ENCODE measurements around the gene LEKR1.

Gene LEKR1

GRCh38 chr3:157079676-157080369 is 253.7 kb downstream of the LEKR1 start:
- no peak for DNase-seq (ENCODE audit: low read depth in 2 of 2)

GRCh38 chr3:157081626-157082210 is 255.6 kb downstream of the LEKR1 start:
- DNase-seq (ENCODE audit: low read depth in 2 of 2): peak; percentile 82 to 92

- no peak for DNase-seq (ENCODE audit: low read depth in 2 of 2)
Observed at GRCh38 chr3:157082305-157082982, 256.3 kb downstream of the LEKR1 start.

DNA sequence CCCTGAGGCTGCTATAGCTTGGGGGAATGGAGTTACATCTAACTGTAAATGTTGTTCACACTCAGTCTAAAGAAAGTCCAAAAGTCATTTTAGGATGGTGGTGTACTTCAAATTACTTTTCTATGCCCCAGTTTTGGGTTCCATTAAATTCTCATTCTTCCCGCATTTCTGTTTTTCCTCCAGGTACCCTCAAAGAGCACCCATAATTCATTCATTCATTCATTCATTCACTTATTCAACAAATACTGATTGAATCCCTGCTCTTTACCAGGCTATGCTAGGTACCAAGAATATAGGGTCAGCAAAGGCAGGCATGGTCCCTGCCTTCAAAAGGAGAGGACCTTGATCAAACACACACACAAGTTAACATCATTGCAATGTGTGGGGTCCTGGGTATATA is 257.7 kb downstream of the LEKR1 start:
- no peak for DNase-seq (ENCODE audit: low read depth in 2 of 2)

- DNase-seq (ENCODE audit: low read depth in 2 of 2): no peak
Observed at GRCh38 chr3:157086060-157086750, 260.1 kb downstream of the LEKR1 start.

DNA sequence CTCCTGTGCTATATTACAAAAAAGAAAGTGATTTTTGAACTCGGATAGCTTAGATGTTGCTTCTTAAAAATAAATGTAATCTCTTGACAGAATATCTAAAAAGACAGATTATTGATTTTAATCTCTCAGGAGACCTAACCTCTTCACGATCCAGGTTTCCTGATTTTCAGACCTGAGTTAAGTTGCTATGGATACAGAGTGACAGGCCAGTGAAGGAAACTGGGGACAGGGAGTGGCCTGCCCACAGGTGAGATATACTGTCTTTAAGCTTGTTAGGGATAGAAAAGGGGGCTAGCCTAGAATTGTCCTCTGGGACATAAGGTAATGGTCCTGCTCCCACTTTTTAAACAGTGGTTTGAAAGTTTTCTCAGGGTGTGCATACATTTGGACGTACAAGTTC is 260.6 kb downstream of the LEKR1 start:
- no peak for DNase-seq (ENCODE audit: low read depth in 2 of 2)

DNA sequence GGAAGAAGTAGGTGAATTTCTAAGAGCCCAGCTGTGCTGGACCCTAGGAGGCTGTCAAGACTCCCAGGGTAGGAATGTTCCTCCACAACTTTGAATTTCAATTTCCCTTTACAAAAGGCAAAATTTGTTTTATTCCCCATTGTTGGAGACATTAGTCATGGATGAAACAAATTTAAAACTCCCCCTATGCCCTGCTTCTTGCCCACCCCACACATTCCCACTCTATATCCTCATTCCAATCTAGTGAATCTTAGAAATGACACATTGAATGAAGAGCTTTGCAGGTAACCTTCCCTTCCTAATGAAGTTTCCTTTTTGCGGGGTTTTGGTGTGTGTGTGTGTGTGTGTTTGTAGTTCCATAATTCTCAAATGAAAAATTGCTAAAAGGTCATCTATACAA is 261.2 kb downstream of the LEKR1 start:
- DNase-seq (ENCODE audit: low read depth in 2 of 2): no peak

GRCh38 chr3:157087780-157088600 is 261.8 kb downstream of the LEKR1 start:
- DNase-seq (ENCODE audit: low read depth in 2 of 2): no peak

GRCh38 chr3:157088601-157089454 is 262.7 kb downstream of the LEKR1 start:
- peak; percentile 89 to 92 for DNase-seq (ENCODE audit: low read depth in 2 of 2)

DNA sequence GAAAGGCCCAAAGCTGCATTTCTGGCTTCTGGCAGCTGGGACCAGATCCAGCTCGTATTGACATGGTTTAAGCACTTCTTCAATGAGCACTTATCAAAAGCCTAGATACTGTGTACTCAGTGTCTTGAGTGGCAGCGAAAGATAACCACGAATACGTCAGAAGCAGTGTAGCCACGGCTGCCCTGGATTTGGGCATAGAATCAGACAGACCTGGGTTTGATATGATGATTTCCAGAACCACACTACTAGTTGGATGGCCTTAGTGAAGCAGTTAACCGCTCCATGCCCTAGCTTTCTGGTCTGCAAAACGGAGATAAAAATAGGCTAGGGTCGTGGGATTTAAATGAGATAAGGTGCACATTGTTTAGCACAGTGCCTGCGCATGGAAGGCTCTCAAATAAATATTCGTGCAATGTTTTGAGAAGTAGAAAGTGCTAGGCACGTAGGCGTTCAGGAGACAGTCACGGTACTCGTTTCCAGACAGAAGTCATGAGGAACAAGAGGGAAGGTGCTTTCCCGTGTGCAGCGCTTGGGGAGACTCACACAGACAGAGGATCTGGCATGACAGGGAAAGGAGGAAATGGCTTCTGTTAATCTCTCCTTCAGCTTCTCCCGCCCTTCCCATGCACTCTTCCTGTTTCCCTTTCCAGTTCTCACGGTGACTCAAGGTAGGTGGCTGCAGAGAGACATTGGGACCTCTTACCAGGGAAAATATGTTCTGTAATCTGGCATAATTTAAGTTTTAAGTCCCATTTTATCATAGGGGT is 263.5 kb downstream of the LEKR1 start:
- peak; percentile 9 to 31 for DNase-seq (ENCODE audit: low read depth in 2 of 2)

- no peak for DNase-seq (ENCODE audit: low read depth in 2 of 2)
Observed at GRCh38 chr3:157091083-157091833, 265.1 kb downstream of the LEKR1 start.

DNA sequence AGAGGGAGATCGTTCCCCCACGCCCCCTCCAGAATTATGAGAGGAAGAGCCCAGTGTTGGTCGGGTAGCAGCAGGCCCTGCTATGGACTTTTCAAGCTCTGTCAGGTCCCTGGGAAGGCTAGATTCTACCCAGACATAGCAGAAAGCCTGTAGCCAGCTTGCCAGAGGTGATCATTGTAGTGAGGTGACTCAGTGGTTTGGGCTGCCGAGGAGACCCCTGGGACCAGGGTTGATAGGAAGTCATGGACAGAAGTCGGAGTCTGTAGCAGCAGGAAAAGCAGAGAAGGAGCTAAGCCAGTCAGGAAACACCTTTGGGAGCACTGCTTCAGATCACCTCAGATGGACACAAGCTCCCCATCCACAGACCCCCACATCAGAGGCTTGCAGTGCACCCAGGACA is 266.1 kb downstream of the LEKR1 start:
- no peak for DNase-seq (ENCODE audit: low read depth in 2 of 2)

GRCh38 chr3:157093096-157093495 is 266.9 kb downstream of the LEKR1 start:
- DNase-seq (ENCODE audit: low read depth in 2 of 2): no peak

GRCh38 chr3:157094301-157094700 is 268.1 kb downstream of the LEKR1 start:
- DNase-seq (ENCODE audit: low read depth in 2 of 2): no peak

GRCh38 chr3:157094751-157095480 is 268.8 kb downstream of the LEKR1 start:
- no peak for DNase-seq (ENCODE audit: low read depth in 2 of 2)

Measured in stimulated activated CD4-positive, alpha-beta T cell treated with anti-CD3 and anti-CD28 coated beads, Interleukin-4, amount 100 ng/mL, for 48 hours (primary cell).